HG03139 (cell line): Measurements from ENCODE around the gene BRINP1.

Experiments used
- ATAC-seq: cut with Tn5 transposase; IDR thresholded peaks from one replicate; pipeline ENCODE4 v1.9.1; 2021; ENCODE audit not compliant: unreplicated experiment

BRINP1 gene

DNA sequence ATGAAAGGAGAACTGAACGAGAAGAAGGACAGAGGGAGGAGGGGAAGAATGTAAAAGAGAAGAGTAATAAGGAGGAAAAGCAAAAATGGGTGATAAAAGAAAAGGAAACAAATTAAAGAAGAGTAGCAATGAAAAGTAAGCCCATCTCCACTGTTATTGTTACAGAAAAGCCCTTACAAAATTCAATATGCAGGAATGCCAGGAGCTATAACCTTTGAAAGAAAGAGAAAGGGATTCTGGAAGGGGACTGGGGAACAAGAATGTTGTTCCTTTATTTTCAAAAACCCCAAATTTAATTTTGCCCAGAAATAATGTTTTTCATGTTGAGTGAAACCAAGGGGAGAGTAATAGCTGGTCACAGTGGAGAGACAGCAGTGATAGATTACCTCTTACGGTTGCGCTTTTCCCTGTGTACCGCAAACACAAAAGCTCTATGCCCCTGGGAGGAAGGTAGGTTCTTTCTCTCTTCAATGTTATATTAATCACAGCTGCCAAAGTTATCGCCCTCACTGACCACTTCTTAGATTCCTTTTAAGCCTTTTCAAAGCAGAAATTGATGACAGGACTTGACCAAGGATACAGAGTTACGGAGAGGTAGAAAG, 86.7 kb downstream of the BRINP1 start:
- ATAC-seq: no peak

DNA sequence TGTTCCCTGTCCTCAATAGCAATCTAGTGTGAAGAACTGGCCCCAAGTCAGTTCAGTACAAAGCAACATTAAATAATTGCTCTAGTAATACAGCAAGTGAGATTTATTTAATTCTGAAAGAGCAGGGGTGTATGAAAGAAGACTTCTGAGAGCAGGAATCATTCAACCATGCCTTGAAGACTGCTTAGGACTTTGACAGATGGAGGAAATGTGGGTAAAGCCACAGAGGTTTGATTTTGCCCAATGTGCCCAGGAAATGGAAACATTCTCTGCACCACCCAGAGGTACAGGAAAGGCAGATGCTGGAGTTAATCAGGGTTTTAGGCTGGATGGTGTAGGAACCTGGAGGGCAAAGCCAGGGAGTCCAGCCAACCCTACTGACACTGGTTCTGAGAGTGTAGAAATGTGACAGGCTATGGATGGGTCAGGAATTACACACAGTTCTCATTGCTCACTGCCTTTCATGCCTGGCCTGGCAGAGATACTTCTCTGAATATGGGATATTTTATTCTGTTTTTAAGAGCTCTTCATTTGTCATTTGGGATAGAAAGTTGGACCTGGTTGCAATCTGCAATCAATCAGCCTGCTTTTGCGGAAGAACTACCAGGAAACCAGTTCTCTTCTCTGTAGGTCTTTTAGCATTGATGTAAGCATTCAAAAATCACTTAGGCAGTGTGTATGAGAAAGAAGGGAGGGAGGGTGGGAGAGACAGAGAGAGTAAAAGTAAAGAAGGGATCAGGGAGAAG, 88.3 kb downstream of the BRINP1 start:
- ATAC-seq: no peak

DNA sequence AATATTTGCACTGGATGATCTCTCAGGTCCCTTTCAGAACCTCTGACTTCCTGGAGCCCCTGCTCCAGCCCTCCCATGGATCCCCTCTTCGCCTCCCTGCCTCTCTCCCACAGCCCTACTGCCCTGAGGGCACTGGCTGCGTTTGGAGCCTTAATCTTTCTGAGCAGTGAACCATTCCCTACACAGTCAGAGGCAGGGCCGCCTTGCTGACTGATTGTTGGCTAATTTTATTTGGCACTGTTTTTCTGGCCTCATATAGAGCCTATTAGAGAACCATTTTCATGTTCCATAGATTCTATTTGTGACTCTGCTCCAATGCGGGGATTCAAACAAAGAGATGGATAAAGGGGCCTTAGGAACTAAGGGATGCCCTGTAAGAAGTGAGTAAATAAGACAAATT, 91.1 kb downstream of the BRINP1 start:
- ATAC-seq: no peak

DNA sequence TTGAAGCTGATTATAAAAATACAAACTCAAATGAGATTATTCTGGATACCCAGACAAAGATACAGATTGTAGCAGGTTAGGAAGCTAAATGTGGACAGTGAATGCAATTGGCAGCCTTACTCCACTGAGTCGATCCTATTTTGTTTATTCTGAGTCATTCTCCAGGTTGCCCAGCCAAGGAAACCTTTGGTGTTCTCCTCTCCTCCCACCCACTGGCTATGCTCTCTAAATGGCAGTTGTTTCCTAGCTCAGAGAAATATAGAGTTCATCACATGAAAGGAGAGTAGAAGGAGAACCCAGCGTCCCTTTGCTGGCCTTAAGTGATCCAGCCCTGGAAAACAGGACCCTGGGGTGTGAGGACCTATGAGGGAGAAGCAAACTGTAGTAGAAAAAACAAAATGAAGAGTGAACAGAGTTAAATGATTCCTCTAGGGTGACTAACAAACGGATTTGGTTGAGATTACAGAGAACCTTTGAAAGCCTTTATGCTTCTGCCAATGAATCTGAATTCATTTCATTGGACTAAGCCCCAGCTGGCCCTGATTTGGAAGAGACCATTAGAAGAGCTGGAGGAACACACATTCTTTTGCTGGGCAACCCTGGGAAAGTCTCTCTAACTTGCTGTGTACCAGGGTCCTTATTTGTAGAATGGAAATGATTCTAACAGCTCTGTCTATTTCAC, 95.1 kb downstream of the BRINP1 start:
- no peak for ATAC-seq

DNA sequence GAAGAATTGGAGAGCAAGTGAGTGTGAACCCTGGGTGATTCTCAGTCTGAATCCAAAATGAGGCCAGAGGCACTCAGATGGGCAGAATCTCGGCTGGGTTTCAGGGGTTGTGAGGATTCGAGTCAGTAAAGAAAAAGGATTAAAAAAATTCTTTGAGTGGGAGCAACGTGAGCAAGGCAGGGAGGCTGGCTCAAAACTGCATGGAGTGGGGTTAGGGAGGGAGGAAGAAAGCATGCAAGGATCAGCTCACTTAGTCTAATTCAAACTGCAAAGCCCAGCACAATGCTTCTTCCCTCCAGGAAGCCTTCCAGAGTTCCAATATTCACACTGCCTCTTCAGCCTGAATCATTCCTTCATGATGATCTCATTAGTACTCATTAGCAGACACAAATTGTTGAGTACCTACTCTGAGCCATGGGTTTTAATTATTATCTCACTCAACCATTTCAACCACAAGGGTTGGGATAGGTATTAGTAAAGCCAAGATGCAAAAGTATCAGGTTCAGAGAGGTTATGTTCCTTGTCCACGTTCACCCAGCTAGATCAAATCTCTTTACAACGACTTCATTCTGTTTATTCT, 95.8 kb downstream of the BRINP1 start:
- ATAC-seq: no peak

DNA sequence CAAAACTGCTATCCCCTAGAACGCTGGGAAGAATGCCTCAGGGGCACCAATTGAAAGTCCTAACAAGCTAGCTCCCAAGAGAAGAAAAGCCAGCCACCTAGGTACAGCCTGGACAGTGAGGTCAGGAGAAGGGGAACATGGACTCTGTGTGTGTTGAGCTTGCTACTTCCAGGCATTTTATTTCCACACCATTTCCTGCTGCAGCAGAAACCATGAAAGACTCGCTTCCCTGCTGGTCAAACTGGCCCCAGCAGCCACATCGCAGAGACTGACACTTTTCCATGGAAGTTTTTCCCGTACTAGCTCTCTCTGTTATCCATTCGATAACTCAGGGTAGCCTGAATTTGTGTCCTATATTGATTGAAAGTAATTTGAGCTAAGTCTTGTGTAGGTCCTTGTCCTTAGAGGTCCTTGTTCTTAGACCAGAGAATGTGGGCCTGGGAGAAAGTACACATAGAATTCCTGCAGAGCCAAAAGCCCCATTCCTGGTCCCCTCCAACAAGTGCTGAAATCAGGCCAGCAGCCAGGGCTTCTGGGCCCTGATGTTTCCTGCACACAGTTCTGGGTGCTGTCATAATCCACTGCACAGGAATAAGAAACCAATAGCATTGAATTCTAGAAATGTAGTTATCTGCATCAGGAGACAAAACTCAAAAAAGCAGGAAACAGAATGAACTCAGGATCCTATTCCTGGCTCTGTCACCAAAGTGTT, 96.6 kb downstream of the BRINP1 start:
- no peak for ATAC-seq

DNA sequence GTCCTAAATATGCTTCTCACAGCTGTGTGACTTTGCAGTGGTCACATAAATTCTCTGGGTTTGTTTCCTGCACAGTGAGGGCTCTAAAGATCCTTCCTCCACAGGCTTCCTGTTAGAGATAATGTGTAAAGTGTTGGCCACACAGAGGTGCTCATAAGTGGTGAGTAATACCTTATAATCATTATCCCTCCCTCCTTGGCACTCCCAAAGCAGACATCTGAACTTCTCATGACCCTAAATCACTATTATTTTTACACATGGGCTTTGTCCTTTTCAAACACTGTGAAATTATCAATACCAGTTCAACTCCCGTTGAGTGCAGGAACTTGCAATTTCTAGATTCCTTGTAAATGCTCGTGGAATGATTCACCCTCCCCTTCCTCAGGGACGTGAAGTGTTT, 100.2 kb downstream of the BRINP1 start:
- ATAC-seq: no peak

DNA sequence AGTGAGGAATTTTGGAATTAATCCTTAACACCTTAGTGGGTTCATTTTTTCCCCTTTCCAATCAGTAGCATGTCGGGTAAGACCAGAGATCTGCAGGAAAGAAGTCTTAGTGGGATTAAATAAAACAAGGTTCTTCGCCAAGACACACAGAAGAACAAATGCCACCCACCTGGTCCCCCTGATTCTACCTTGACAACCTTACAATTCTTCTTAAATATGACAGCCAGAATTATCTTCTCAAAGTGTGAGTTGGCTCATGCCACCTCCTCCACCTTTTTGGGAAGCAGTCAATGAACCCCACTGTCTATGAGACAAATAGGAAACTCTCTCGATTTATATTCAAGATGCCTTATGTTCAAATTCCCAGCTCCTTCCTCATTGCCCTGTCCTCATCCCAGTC, 105.1 kb downstream of the BRINP1 start:
- ATAC-seq: no peak

DNA sequence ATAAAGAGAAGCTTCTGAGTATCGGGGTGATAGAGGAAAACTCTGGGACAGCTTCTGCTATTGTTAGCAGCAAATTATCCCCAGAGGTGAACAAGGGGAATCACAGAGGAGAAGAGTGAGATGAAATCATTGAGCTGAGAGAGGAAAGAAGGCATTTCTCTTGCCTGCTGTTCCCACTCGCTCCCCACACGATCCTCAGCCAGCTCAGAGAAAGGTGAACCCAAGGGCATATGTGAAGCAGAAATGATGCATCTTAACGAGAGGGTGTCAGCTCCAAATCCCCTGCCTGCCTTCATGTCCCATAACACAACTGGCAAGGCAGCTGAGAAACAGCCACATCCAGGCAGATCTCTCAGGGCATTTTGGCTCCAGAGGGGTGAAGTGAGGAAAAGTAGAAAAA, 111.6 kb downstream of the BRINP1 start:
- ATAC-seq: no peak

DNA sequence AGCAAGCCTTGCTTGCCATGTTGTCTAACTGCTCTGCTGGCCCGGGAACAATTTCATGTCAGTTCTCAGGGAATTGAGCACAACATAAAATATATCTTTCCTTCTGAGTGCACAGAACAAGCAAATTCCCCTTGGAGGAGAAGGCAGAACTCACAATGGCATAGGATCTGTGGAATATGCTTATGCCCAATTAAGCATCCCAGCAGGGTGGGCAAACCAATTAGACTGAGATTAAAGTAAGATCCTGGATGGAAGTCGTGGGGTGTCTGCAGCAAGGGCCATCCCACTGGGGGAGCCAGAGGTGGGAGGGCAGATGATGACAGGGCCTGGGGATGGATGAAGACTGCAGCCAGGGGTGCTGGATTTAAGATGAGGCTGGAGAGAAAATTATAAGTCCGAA, 114.1 kb downstream of the BRINP1 start:
- no peak for ATAC-seq

DNA sequence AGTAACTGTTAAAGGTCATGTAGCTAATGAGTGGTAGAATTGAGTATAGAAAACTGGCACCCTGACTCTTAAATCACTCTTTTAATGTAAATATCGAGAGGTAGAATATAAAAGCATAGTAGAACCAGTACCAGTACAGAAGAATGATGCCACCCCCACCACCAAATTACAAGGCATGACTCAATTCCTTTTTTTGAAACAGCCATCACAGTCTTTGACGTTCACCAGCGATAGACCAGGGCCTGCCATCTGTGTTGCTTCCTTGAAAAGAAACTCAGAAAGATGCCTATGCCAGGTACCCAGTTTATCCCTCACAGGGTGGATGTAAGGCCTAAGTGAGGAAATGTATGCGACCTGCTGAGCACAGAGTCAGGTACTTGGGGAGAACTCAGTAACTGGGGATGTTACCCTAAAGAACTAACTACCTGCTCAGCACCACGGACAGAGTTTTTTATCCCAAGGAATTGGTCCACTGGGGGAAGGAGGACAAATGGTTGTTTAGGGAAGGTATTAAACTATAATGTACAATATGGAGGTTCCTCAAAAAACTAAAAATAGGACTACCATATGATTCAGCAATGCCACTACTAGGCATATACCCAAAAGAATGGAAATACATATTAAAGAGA, 116.5 kb downstream of the BRINP1 start:
- no peak for ATAC-seq

DNA sequence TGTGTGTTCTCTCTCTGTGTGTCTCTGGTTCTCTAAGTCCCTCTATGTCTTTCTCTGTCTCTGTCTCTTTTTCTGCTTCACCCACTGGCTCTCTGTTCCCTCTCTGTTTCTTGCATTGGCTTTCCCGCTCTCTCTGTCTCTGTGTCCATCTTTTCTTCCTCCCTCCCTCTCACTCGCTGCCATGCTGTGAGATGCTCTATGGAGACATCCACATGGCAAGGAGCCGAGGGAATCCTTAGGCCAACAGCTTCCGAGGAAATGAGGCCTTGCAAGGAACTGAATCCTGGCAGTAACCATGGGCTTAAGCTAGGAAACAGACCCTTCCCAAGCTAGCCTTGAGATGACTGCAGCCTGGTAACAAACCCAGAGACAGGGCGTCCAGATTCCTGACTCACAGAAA, 117.3 kb downstream of the BRINP1 start:
- no peak for ATAC-seq

DNA sequence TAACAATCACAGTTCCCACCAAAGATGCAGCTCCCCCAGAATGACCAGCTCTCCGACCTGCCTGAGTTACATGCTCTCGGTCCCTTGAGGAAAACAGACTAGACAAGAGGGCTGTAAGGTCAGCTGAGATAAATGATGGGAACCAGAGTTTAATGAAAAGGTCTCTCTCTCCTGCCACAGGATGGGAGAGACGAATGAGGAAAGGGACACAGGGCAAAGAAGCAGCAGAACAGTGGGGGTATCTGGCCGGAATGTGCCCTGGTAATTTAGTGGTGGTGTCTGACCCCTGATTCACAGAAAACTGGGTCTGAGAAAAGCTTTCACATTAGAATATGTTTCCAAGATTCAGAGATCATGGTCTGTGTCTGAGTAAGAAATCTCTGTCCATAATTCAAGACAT, 118.5 kb downstream of the BRINP1 start:
- no peak for ATAC-seq

DNA sequence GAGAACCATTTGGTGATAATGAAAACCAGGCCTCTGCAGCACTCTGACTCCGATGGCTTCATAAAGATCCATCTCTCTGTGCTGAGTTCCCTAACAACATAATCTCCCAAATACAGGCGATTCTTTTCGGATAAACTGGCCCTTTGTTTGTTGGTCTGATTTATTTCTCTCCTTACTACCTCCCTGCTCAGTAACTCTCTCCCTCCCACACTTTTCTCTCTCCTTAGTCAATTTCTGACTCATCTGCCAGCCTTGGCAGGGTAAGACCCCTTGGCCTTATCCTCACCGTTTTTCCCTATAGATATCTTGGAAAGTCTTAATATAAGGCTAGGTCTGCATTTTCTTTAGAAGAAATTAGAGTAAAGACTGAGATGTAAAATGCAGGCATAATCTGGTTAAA, 128.7 kb downstream of the BRINP1 start:
- ATAC-seq: no peak

DNA sequence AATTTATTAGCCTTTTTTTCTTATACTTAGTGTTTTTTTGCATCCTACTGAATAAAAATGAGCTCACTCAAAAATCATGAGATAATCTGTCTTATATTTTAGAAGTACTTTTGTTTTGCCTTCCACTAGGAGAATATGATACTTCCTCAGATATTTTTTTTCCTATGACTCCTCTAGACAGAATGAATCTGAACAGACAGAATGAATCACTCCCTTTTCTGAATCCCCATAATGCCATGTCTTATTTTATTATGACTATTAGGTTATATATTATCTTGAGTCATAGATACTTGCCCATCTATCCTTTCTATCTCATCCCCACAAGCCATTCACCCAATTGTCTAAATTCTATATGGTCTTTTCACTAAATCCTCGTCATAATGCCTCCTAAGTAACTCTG, 134.6 kb downstream of the BRINP1 start:
- ATAC-seq: no peak

DNA sequence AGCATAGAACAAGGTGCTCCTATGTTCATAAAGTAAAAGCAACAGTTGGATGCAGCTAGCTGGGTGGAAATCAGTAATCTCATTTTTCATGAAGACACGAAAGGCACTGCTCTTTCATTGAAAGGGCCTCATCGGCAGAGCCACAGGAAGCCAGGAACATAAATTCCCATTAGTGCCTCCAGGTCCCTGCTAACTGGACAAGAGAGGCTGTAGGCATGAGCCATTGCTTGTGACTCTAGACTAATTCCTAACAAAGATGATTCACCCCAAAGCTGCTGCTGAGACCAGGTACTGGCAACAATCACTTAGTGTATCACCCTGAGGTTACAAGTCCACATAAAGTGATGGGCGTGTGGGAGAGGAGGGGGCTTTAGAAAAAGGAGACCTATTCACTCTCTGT, 141.8 kb downstream of the BRINP1 start:
- no peak for ATAC-seq

DNA sequence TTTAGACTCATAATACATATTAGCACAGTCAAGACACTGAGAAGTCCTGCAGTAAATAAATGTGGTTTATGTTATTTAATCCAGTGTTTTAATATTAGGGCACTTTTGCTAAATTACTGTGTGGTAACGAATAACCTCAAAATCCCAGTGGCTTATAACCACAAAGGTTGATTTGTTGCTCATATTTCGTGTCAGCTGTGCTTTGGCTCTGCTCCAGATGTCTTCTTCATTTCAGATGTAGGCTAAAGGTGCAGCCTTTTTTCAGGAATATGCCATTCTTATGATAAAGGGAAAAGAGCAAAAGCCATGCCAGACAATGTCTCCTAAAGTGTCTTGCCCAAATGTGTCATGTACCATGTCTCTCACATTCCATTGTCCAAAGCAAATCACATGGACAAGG, 144.8 kb downstream of the BRINP1 start:
- no peak for ATAC-seq

DNA sequence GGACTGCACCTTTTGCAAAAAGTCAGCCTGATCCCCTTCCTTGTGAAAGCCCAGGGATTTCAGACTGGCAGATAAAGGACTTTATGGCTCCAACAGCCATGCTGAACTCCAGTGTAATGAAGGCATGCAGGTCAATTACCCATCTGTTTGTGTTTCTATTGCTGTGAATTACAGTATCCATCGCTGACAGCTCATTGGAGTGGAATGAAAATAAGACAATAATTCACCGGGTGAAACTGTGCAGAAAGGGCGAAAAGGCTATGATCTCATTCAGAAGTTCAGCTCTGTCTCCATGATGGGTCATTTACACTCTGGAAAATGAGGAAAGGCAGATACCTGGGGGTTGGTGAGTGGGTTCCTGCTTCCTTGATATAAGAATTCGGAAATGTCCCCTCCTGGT, 148.0 kb downstream of the BRINP1 start:
- no peak for ATAC-seq

DNA sequence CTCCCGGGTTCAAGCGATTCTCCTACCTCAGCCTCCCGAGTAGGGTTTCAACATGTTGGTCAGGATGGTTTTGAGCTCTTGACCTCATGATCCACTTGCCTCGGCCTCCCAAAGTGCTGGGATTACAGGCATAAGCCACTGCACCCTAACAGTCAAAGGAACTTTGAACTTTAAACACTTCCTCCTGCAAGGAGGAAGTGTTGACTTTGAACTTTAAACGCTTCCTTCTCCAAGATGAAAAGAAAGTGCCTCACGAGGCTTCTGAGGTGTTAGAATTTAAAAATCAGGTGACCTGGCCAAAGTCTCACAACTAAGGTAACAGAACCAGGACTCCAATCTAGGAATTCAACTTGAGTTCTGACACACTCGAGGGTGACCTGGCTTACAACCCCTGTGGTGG, 150.9 kb downstream of the BRINP1 start:
- ATAC-seq: no peak

DNA sequence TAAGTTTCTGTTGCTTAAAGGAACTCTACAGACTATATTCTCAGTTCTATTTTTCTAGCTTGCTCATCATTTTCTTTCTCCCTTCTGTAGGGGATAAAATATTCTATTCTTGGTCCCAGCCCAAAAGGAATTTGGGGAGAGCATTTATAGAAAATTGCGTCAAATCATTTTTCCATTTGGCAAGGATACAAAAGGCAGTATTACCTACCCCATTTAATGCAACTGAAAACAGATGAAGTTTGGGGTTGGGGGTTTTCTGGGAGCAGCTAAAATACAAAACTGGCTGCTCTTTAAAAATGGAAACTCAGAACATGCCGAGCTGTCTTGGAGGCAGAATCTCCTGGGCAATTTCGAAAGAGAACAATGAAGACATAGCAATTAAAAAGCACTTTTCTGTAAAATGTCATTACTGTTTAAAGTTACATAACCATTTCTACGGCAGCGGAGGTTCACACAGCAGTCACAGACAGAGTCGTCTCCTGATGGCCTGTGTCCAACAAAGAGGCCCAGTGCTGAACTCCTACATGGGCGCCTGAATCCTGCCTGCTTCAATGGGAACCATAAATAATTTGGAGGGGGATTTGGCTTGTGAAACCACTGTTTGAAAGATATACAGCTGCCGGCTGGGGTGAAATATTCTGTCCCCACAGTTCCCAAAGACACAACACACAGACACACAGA, 152.4 kb downstream of the BRINP1 start:
- ATAC-seq: no peak
